EL (cell line): ENCODE data around the gene RPAP3.
A peak's percentile ranks its signal among the peaks of the same experiment; 100 is the strongest.
"Not testable (repeated sequence)": the region's sequence is repeated elsewhere in the genome, so short reads cannot be mapped to it uniquely, and the experiment has no call there.

Experiments
- DNase-seq: peaks from one replicate; pipeline ENCODE4 v3.0.0-alpha.2; 2016

RPAP3 gene

GRCh38 chr12:47717443-47718193, 11.8 kb upstream of the RPAP3 start:
- DNase-seq = peak; percentile 81

- no peak for DNase-seq
Observed at GRCh38 chr12:47717046-47717442, 11.2 kb upstream of the RPAP3 start.

GRCh38 chr12:47715877-47716548, 10.2 kb upstream of the RPAP3 start:
- no peak for DNase-seq

- peak; percentile 70 for DNase-seq
Observed at GRCh38 chr12:47715393-47715876, 9.6 kb upstream of the RPAP3 start.

- no peak for DNase-seq
Observed at GRCh38 chr12:47714826-47715386, 9.1 kb upstream of the RPAP3 start.

GRCh38 chr12:47712171-47712570, 6.3 kb upstream of the RPAP3 start:
- no peak for DNase-seq

- DNase-seq = no peak
Observed at GRCh38 chr12:47711448-47711847, 5.6 kb upstream of the RPAP3 start.

- DNase-seq = no peak
Observed at GRCh38 chr12:47710278-47710677, 4.4 kb upstream of the RPAP3 start.

GRCh38 chr12:47709671-47710070, 3.8 kb upstream of the RPAP3 start:
- no peak for DNase-seq

- no peak for DNase-seq
Observed at GRCh38 chr12:47709237-47709636, 3.4 kb upstream of the RPAP3 start.

GRCh38 chr12:47707905-47708543, 2.2 kb upstream of the RPAP3 start:
- DNase-seq = no peak

GRCh38 chr12:47707355-47707754, 1.5 kb upstream of the RPAP3 start:
- DNase-seq = no peak

GRCh38 chr12:47705229-47705565, 633 bp downstream of the RPAP3 start:
- DNase-seq = no peak

GRCh38 chr12:47704719-47705118, 1.1 kb downstream of the RPAP3 start:
- no peak for DNase-seq

GRCh38 chr12:47700263-47700662, 5.6 kb downstream of the RPAP3 start:
- DNase-seq = no peak

- no peak for DNase-seq
Observed at GRCh38 chr12:47698631-47699030, 7.2 kb downstream of the RPAP3 start.

- DNase-seq = no peak
Observed at GRCh38 chr12:47698055-47698454, 7.8 kb downstream of the RPAP3 start.

GRCh38 chr12:47689215-47689614, 16.6 kb downstream of the RPAP3 start:
- DNase-seq = no peak

- no peak for DNase-seq
Observed at GRCh38 chr12:47687636-47688035, 18.2 kb downstream of the RPAP3 start.

- peak; percentile 43 for DNase-seq
Observed at GRCh38 chr12:47686645-47687240, 19.1 kb downstream of the RPAP3 start.

GRCh38 chr12:47679785-47680184, 26.0 kb downstream of the RPAP3 start:
- no peak for DNase-seq

- no peak for DNase-seq
Observed at GRCh38 chr12:47672068-47672467, 33.8 kb downstream of the RPAP3 start.

- not testable (repeated sequence) for DNase-seq
Observed at GRCh38 chr12:47667935-47668334, 37.9 kb downstream of the RPAP3 start.
